ENCODE measurements around the gene MRPL46. TPM values are rescaled to one million over a fixed set of nuclear protein-coding genes. Genes with fewer than 3 reads are reported as not detected.

Gene MRPL46
- total and polyA plus RNA-seq, 2 experiments from 2014 or later = 32.9 to 59.4 TPM

GRCh38 chr15:88450125-88450798 is 16.9 kb downstream of the MRPL46 start:
- no peak overlapping the region for H3K4me3 ChIP-seq
- no peaks in the 10 kb centered on the region for H3K36me3 ChIP-seq
- no peaks in the 10 kb centered on the region for H3K9me3 ChIP-seq (ENCODE audit: low read depth)
- peak; percentile 80 to 83 for DNase-seq (ENCODE audit: low read depth in 1 of 2, low spot score in 1 of 2)
- no peaks in the 10 kb centered on the region for H3K4me1 ChIP-seq (ENCODE audit: low read depth)
- TF ChIP-seq CTCF (IDR thresholded peaks at IDR 0.05; ENCODE audit: low read depth, low read length) = peak; percentile 86
- H3K27ac ChIP-seq = no peak overlapping the region
- H3K27me3 ChIP-seq = peaks cover 27% of the 10 kb centered on the region

- no peaks in the 10 kb centered on the region for H3K9me3 ChIP-seq (ENCODE audit: low read depth)
- peaks cover 27% of the 10 kb centered on the region for H3K27me3 ChIP-seq
- no peaks in the 10 kb centered on the region for H3K4me1 ChIP-seq (ENCODE audit: low read depth)
- TF ChIP-seq CTCF (IDR thresholded peaks at IDR 0.05; ENCODE audit: low read depth, low read length) = no peak
- H3K27ac ChIP-seq = no peak overlapping the region
- H3K36me3 ChIP-seq = no peaks in the 10 kb centered on the region
- H3K4me3 ChIP-seq = no peak overlapping the region
- DNase-seq (ENCODE audit: low read depth in 1 of 2, low spot score in 1 of 2) = no peak
These were observed 17.6 kb downstream of the MRPL46 start for GRCh38 chr15:88449581-88449980.

GRCh38 chr15:88448991-88449461 is 18.2 kb downstream of the MRPL46 start:
- no peak for DNase-seq (ENCODE audit: low read depth in 1 of 2, low spot score in 1 of 2)
- H3K27me3 ChIP-seq = peaks cover 27% of the 10 kb centered on the region
- no peak overlapping the region for H3K4me3 ChIP-seq
- no peaks in the 10 kb centered on the region for H3K4me1 ChIP-seq (ENCODE audit: low read depth)
- H3K27ac ChIP-seq = no peak overlapping the region
- H3K36me3 ChIP-seq = no peaks in the 10 kb centered on the region
- no peak for TF ChIP-seq CTCF (IDR thresholded peaks at IDR 0.05; ENCODE audit: low read depth, low read length)
- H3K9me3 ChIP-seq (ENCODE audit: low read depth) = no peaks in the 10 kb centered on the region

- H3K27me3 ChIP-seq = peaks cover 27% of the 10 kb centered on the region
- no peak for DNase-seq (ENCODE audit: low read depth in 1 of 2, low spot score in 1 of 2)
- TF ChIP-seq CTCF (IDR thresholded peaks at IDR 0.05; ENCODE audit: low read depth, low read length) = no peak
These were observed 19.4 kb downstream of the MRPL46 start for GRCh38 chr15:88447741-88448140.

GRCh38 chr15:88447206-88447605 is 20.0 kb downstream of the MRPL46 start:
- no peaks in the 10 kb centered on the region for H3K9me3 ChIP-seq (ENCODE audit: low read depth)
- no peak for DNase-seq (ENCODE audit: low read depth in 1 of 2, low spot score in 1 of 2)
- peaks cover 27% of the 10 kb centered on the region for H3K27me3 ChIP-seq
- H3K27ac ChIP-seq = no peak overlapping the region
- no peak overlapping the region for H3K4me3 ChIP-seq
- TF ChIP-seq CTCF (IDR thresholded peaks at IDR 0.05; ENCODE audit: low read depth, low read length) = no peak
- H3K4me1 ChIP-seq (ENCODE audit: low read depth) = no peaks in the 10 kb centered on the region
- H3K36me3 ChIP-seq = no peaks in the 10 kb centered on the region

More at GRCh38 chr15:88447741-88448140, 19.4 kb downstream of the MRPL46 start:
- Histone ChIP-seq H3K4me3 (no peak overlapping the region), H3K9me3 (ENCODE audit: low read depth) (no peaks in the 10 kb centered on the region), H3K27ac (no peak overlapping the region), H3K4me1 (ENCODE audit: low read depth) (no peaks in the 10 kb centered on the region), H3K36me3 (no peaks in the 10 kb centered on the region)

Measured in cardiac muscle cell (in vitro differentiated cells and primary cell).